Measurements from ENCODE around the gene SMIM30.

- TF ChIP-seq HSF1 (IDR thresholded peaks at IDR 0.05; ENCODE audit: low read depth, low read length): no peak
- TF ChIP-seq SMAD1 (IDR thresholded peaks at IDR 0.05; ENCODE audit: low read depth, partially characterized antibody): no peak
- TF ChIP-seq CTCF (IDR thresholded peaks at IDR 0.05 in 2 of 3, conservative IDR thresholded peaks at IDR 0.05 in 1 of 3; ENCODE audit: control insufficient read depth in 2 of 3, extremely low read depth in 1 of 3, insufficient read depth in 1 of 3, low read depth in 3 of 3, low read length in 3 of 3): no peak
- TF ChIP-seq CREB1 (IDR thresholded peaks at IDR 0.05; ENCODE audit: low read depth): no peak
- no peak for TF ChIP-seq NRF1 (conservative IDR thresholded peaks at IDR 0.05; ENCODE audit: low read depth, low read length)
- TF ChIP-seq REST (IDR thresholded peaks at IDR 0.05; ENCODE audit: low read depth, low read length): no peak
- no peak for TF ChIP-seq POLR2A (IDR thresholded peaks at IDR 0.05; ENCODE audit: low read depth, low read length)
- no peak for TF ChIP-seq JUND (IDR thresholded peaks at IDR 0.05; ENCODE audit: low read depth, low read length)
- no peak for TF ChIP-seq MTA3 (IDR thresholded peaks at IDR 0.05; ENCODE audit: borderline replicate concordance, low read length)
These were observed 9.7 kb upstream of the SMIM30 start for GRCh38 chr7:113128031-113128430.
